CD14-positive monocyte (primary cell): ENCODE results near the gene CDC16. TPM values are rescaled to one million over a fixed set of nuclear protein-coding genes. Genes with fewer than 3 reads are reported as not detected.

ENCODE experiments used
- DNase-seq, 3 donors: peaks; one replicate each; pipeline ENCODE4 v3.0.0-alpha.2; 2011 to 2022
- H2AFZ ChIP-seq: 2 replicates; pipeline ENCODE4 v1.6.0; 2012; ENCODE audit warnings: mild to moderate bottlenecking, low read depth, low read length, inconsistent platforms; ENCODE audit not compliant: insufficient read depth, poor library complexity, severe bottlenecking
- H3K27ac ChIP-seq, 2 donors: 1 replicate in 1 of 2; 2 replicates in 1 of 2; pipeline ENCODE4 v1.5.1; 2012 to 2013; ENCODE audit warnings: low read length in 2 of 2, control low read depth in 1 of 2, inconsistent platforms in 1 of 2, low read depth in 1 of 2, mild to moderate bottlenecking in 1 of 2
- H3K27me3 ChIP-seq, 2 donors: one replicate each; pipeline versions ENCODE4 v1.6.0 to v1.6.1; 2011 to 2013; ENCODE audit warnings: low read length in 2 of 2; ENCODE audit not compliant: control insufficient read depth in 2 of 2, insufficient read depth in 2 of 2
- H3K36me3 ChIP-seq, 2 donors: replicated peaks in 1 of 2; 1 replicate in 1 of 2; 2 replicates in 1 of 2; pipeline versions ENCODE4 v1.5.1 to v1.6.1; 2012 to 2013; ENCODE audit warnings: low read length in 2 of 2, control low read depth in 1 of 2, inconsistent platforms in 1 of 2, mild to moderate bottlenecking in 1 of 2; ENCODE audit not compliant: insufficient read depth in 2 of 2, control insufficient read depth in 1 of 2
- H3K4me1 ChIP-seq, 2 donors: 1 replicate in 1 of 2; 2 replicates in 1 of 2; pipeline versions ENCODE4 v1.5.1 to v1.6.1; 2012 to 2013; ENCODE audit warnings: low read length in 2 of 2, control low read depth in 1 of 2, inconsistent platforms in 1 of 2, mild to moderate bottlenecking in 1 of 2, moderate library complexity in 1 of 2; ENCODE audit not compliant: insufficient read depth in 2 of 2, control insufficient read depth in 1 of 2
- H3K4me2 ChIP-seq: replicated peaks from 2 replicates; pipeline ENCODE3; 2012; ENCODE audit warnings: low read length, moderate library complexity, mild to moderate bottlenecking; ENCODE audit not compliant: poor library complexity, severe bottlenecking; ENCODE audit errors: extremely low read depth
- H3K4me3 ChIP-seq, 3 experiments: fragments of 200-600 bp in 1 of 3; sonication (generic) in 1 of 3; replicated peaks in 1 of 3; 1 replicate in 2 of 3; 2 replicates in 1 of 3; pipeline ENCODE4 v1.5.1; 2011 to 2013; ENCODE audit warnings: low read length in 3 of 3, mild to moderate bottlenecking in 3 of 3, control low read depth in 2 of 3, low read depth in 2 of 3, inconsistent platforms in 1 of 3, moderate library complexity in 1 of 3
- H3K79me2 ChIP-seq: 2 replicates; pipeline ENCODE4 v1.6.0; 2012; ENCODE audit warnings: mild to moderate bottlenecking, control low read depth, inconsistent platforms, low read length, moderate library complexity; ENCODE audit not compliant: insufficient read depth
- H3K9ac ChIP-seq: 2 replicates; pipeline ENCODE4 v1.6.0; 2017; ENCODE audit warnings: low read length, mild to moderate bottlenecking; ENCODE audit not compliant: insufficient read depth, poor library complexity, severe bottlenecking
- H3K9me3 ChIP-seq, 2 donors: replicated peaks in 1 of 2; 1 replicate in 1 of 2; 2 replicates in 1 of 2; pipeline versions ENCODE4 v1.5.1 to v1.6.1; 2012 to 2013; ENCODE audit warnings: low read length in 2 of 2, control low read depth in 1 of 2; ENCODE audit not compliant: control insufficient read depth in 1 of 2, insufficient read depth in 1 of 2
- H4K20me1 ChIP-seq: 2 replicates; pipeline ENCODE4 v1.6.0; 2012; ENCODE audit warnings: mild to moderate bottlenecking, low read length, control low read depth, moderate library complexity; ENCODE audit not compliant: insufficient read depth
- H3K27ac Mint-ChIP-seq, 7 donors: one replicate each; pipeline ENCODE4 v1.8.0; 2020; ENCODE audit warnings: mild to moderate bottlenecking in 7 of 7, mixed read lengths in 7 of 7, moderate library complexity in 6 of 7, inconsistent platforms in 2 of 7
- H3K27me3 Mint-ChIP-seq, 3 donors: one replicate each; pipeline ENCODE4 v1.8.0; 2021 to 2022; ENCODE audit warnings: low read depth in 3 of 3, mild to moderate bottlenecking in 3 of 3, mixed read lengths in 3 of 3, moderate library complexity in 3 of 3, inconsistent platforms in 1 of 3
- H3K36me3 Mint-ChIP-seq, 2 donors: one replicate each; pipeline ENCODE4 v1.8.0; 2020; ENCODE audit warnings: mixed read lengths in 2 of 2, inconsistent platforms in 1 of 2, mild to moderate bottlenecking in 1 of 2
- H3K4me1 Mint-ChIP-seq: one replicate; pipeline ENCODE4 v1.8.0; 2020; ENCODE audit warnings: mild to moderate bottlenecking, mixed read lengths
- H3K4me3 Mint-ChIP-seq, 2 donors: one replicate each; pipeline ENCODE4 v1.8.0; 2020; ENCODE audit warnings: mild to moderate bottlenecking in 2 of 2, mixed read lengths in 2 of 2, moderate library complexity in 1 of 2
- H3K9me3 Mint-ChIP-seq, 7 donors: one replicate each; pipeline ENCODE4 v1.8.0; 2020 to 2022; ENCODE audit warnings: mixed read lengths in 7 of 7, mild to moderate bottlenecking in 6 of 7, moderate library complexity in 6 of 7, inconsistent platforms in 2 of 7
- CTCF ChIP-seq: fragments of 200-600 bp; IDR thresholded peaks from one replicate; pipeline ENCODE4 v1.8.0; 2022; ENCODE audit warnings: antibody characterized with exemption, mild to moderate bottlenecking
- WGBS: methylation state at CpG from one replicate; pipeline ENCODE4 v1.1.5; 2013; ENCODE audit warnings: missing lambda C conversion rate; ENCODE audit not compliant: insufficient coverage; 5-methylcytosine and 5-hydroxymethylcytosine counted together
- intact Hi-C, 2 donors: fragments of 100-400 bp; cut with micrococcal nuclease; formaldehyde crosslinking; loops; one replicate each; pipeline versions ENCODE4 v1.15.0 to v1.15.1; 2023
- polyA plus RNA-seq, 3 donors: library from polyadenylated mRNA; depleted of rRNA in 1 of 3; unstranded in 2 of 3; stranded (reverse) in 1 of 3; fragments of 300-500 nt in 2 of 3; fragments of >200 nt in 1 of 3; fragmentation: Illumina TruSeq in 2 of 3; gene quantifications; 1 replicate in 2 of 3; 2 replicates in 1 of 3; pipeline ENCODE4 v1.2.3, GENCODE V29; 2012 to 2021

CDC16 gene
- polyA plus RNA-seq, 3 donors = 15.6 to 72.1 (median 21.1) TPM

GRCh38 chr13:114259974-114260373 lies 25.3 kb downstream of the CDC16 start:
- no peaks in the 10 kb centered on the region for H3K79me2 ChIP-seq
- Mint-ChIP-seq H3K27me3 (peaks cover 0 to 2% (median 0%) of the 10 kb centered on the region in 3 donors), H3K9me3 (no peaks in the 10 kb centered on the region), H3K4me1 (peaks cover 5% of the 10 kb centered on the region), H3K36me3 (peaks cover 84 to 96% of the 10 kb centered on the region in 2 donors), H3K4me3 (no peak overlapping the region), H3K27ac (no peak overlapping the region)
- no peak overlapping the region for H3K9ac ChIP-seq
- no peaks in the 10 kb centered on the region for H3K4me1 ChIP-seq
- WGBS = 100% methylated on average over 4 of the region's 4 CpGs
- H3K4me2 ChIP-seq = no peak overlapping the region
- H3K36me3 ChIP-seq = peaks cover 78 to 100% of the 10 kb centered on the region in 2 donors
- H3K9me3 ChIP-seq = no peaks in the 10 kb centered on the region
- no peak for DNase-seq
- no peak overlapping the region for H3K4me3 ChIP-seq
- intact Hi-C loops = no loop called here
- H2AFZ ChIP-seq = no peak overlapping the region
- H4K20me1 ChIP-seq = no peaks in the 10 kb centered on the region
- H3K27ac ChIP-seq = no peak overlapping the region
- H3K27me3 ChIP-seq = no peaks in the 10 kb centered on the region
- TF ChIP-seq CTCF = no peak

GRCh38 chr13:114260814-114261213 lies 26.1 kb downstream of the CDC16 start:
- no peak for TF ChIP-seq CTCF
- DNase-seq = no peak
- Mint-ChIP-seq H3K4me1 (peaks cover 5% of the 10 kb centered on the region), H3K4me3 (no peak overlapping the region), H3K27me3 (peaks cover 0 to 2% (median 0%) of the 10 kb centered on the region in 3 donors), H3K36me3 (peaks cover 83 to 96% of the 10 kb centered on the region in 2 donors), H3K27ac (no peak overlapping the region), H3K9me3 (no peaks in the 10 kb centered on the region)
- Histone ChIP-seq H3K36me3 (peaks cover 78 to 100% of the 10 kb centered on the region in 2 donors), H2AFZ (no peak overlapping the region), H4K20me1 (no peaks in the 10 kb centered on the region), H3K4me1 (no peaks in the 10 kb centered on the region), H3K79me2 (no peaks in the 10 kb centered on the region), H3K9ac (no peak overlapping the region), H3K9me3 (no peaks in the 10 kb centered on the region), H3K4me2 (no peak overlapping the region), H3K27me3 (no peaks in the 10 kb centered on the region), H3K4me3 (no peak overlapping the region), H3K27ac (no peak overlapping the region)
- intact Hi-C loops = no loop called here
- WGBS = 43% methylated on average over 3 of the region's 3 CpGs
